Mesendoderm (in vitro differentiated cells): Measurements from ENCODE around the gene SUSD3.
"Not testable (repeated sequence)": the region's sequence is repeated elsewhere in the genome, so short reads cannot be mapped to it uniquely, and the experiment has no call there.

ENCODE experiments used
- DNase-seq: peaks from one replicate; pipeline ENCODE4 v3.0.0; 2013
- H2AK5ac ChIP-seq: 2 replicates; pipeline ENCODE4 v1.6.1; 2013; ENCODE audit warnings: low read length, inconsistent platforms
- H2BK120ac ChIP-seq: 2 replicates; pipeline ENCODE4 v1.6.1; 2013; ENCODE audit warnings: low read depth, mild to moderate bottlenecking, low read length, moderate library complexity, mixed read lengths
- H2BK15ac ChIP-seq: replicated peaks from 2 replicates; pipeline ENCODE4 v1.6.1; 2013; ENCODE audit warnings: low read depth, mild to moderate bottlenecking, moderate library complexity
- H2BK5ac ChIP-seq: 2 replicates; pipeline ENCODE4 v1.6.1; 2013; ENCODE audit warnings: low read length, inconsistent platforms
- H3K18ac ChIP-seq: 2 replicates; pipeline ENCODE4 v1.6.1; 2013; ENCODE audit warnings: mild to moderate bottlenecking, low read length, mixed read lengths
- H3K23ac ChIP-seq: one replicate; pipeline ENCODE4 v1.6.1; 2013; ENCODE audit warnings: low read length
- H3K27ac ChIP-seq: 2 replicates; pipeline ENCODE4 v1.5.1; 2013; ENCODE audit warnings: low read depth, mild to moderate bottlenecking, inconsistent platforms, low read length, moderate library complexity
- H3K27me3 ChIP-seq: 2 replicates; pipeline ENCODE4 v1.6.1; 2013; ENCODE audit warnings: low read length, control low read depth, mild to moderate bottlenecking, inconsistent platforms; ENCODE audit not compliant: insufficient read depth, poor library complexity
- H3K36me3 ChIP-seq: 2 replicates; pipeline ENCODE4 v1.6.1; 2013; ENCODE audit warnings: low read length, inconsistent platforms; ENCODE audit not compliant: control insufficient read depth, insufficient read depth
- H3K4ac ChIP-seq: one replicate; pipeline ENCODE4 v1.6.1; 2013; ENCODE audit warnings: low read depth, mild to moderate bottlenecking, low read length, moderate library complexity
- H3K4me1 ChIP-seq: 2 replicates; pipeline ENCODE4 v1.6.1; 2013; ENCODE audit warnings: low read depth, low read length, inconsistent platforms; ENCODE audit not compliant: control insufficient read depth
- H3K4me2 ChIP-seq: 2 replicates; pipeline ENCODE4 v1.6.1; 2013; ENCODE audit warnings: low read length
- H3K4me3 ChIP-seq: 2 replicates; pipeline ENCODE4 v1.5.1; 2013; ENCODE audit warnings: mild to moderate bottlenecking, low read length
- H3K56ac ChIP-seq: one replicate; pipeline ENCODE4 v1.6.1; 2013; ENCODE audit warnings: low read length
- H3K79me1 ChIP-seq: 2 replicates; pipeline ENCODE4 v1.6.1; 2013; ENCODE audit warnings: low read length, inconsistent platforms
- H3K79me2 ChIP-seq: 2 replicates; pipeline ENCODE4 v1.6.1; 2013; ENCODE audit warnings: mild to moderate bottlenecking, low read length; ENCODE audit not compliant: control insufficient read depth, insufficient read depth
- H3K9ac ChIP-seq: 2 replicates; pipeline ENCODE4 v1.6.1; 2013; ENCODE audit warnings: low read length, inconsistent platforms
- H4K5ac ChIP-seq: one replicate; pipeline ENCODE4 v1.6.1; 2013; ENCODE audit warnings: low read length
- H4K8ac ChIP-seq: one replicate; pipeline ENCODE4 v1.6.1; 2013; ENCODE audit warnings: low read depth, mild to moderate bottlenecking, control low read depth, low read length, moderate library complexity
- WGBS: extraction: QIAGEN DNeasy Blood & Tissue Kit; methylation state at CpG from one replicate; pipeline ENCODE4 v1.1.7; 2013; ENCODE audit warnings: low lambda C conversion rate, missing lambda C conversion rate; ENCODE audit not compliant: insufficient coverage; ENCODE audit errors: extremely low coverage; 5-methylcytosine and 5-hydroxymethylcytosine counted together

Gene SUSD3

GRCh38 chr9:93117521-93117920 is 59.0 kb downstream of the SUSD3 start:
- not testable (repeated sequence) for H3K18ac ChIP-seq, H3K4ac ChIP-seq, H3K27ac ChIP-seq, H3K27me3 ChIP-seq, H3K79me1 ChIP-seq, H3K4me1 ChIP-seq, H2BK120ac ChIP-seq, H3K23ac ChIP-seq, H4K8ac ChIP-seq, H3K4me3 ChIP-seq, DNase-seq, H3K79me2 ChIP-seq, H4K5ac ChIP-seq, H3K56ac ChIP-seq, H3K4me2 ChIP-seq, H3K36me3 ChIP-seq, H2BK15ac ChIP-seq, H2BK5ac ChIP-seq, H2AK5ac ChIP-seq, H3K9ac ChIP-seq
- WGBS = no CpG with 5 or more reads among the region's 9 CpGs

GRCh38 chr9:93117924-93118862 is 59.7 kb downstream of the SUSD3 start:
- Histone ChIP-seq H3K36me3 (no peaks in the 10 kb centered on the region), H3K27ac (no peak overlapping the region), H4K8ac (no peak overlapping the region), H2BK120ac (no peak overlapping the region), H3K23ac (no peak overlapping the region), H2AK5ac (no peak overlapping the region), H3K27me3 (no peaks in the 10 kb centered on the region), H3K4me3 (no peak overlapping the region), H3K79me2 (no peaks in the 10 kb centered on the region), H3K56ac (no peak overlapping the region), H3K18ac (no peak overlapping the region), H2BK5ac (no peak overlapping the region), H3K9ac (no peak overlapping the region), H3K79me1 (no peaks in the 10 kb centered on the region), H4K5ac (no peak overlapping the region), H2BK15ac (no peak overlapping the region), H3K4ac (no peak overlapping the region), H3K4me2 (no peak overlapping the region), H3K4me1 (no peaks in the 10 kb centered on the region)
- 95% methylated on average over 4 of the region's 12 CpGs for WGBS
- no peak for DNase-seq

GRCh38 chr9:93118863-93119702 is 60.6 kb downstream of the SUSD3 start:
- Histone ChIP-seq H2AK5ac (no peak overlapping the region), H3K4me1 (no peaks in the 10 kb centered on the region), H3K23ac (no peak overlapping the region), H2BK5ac (no peak overlapping the region), H4K5ac (no peak overlapping the region), H3K4me2 (no peak overlapping the region), H4K8ac (no peak overlapping the region), H3K9ac (no peak overlapping the region), H2BK120ac (no peak overlapping the region), H2BK15ac (no peak overlapping the region), H3K4me3 (no peak overlapping the region), H3K56ac (no peak overlapping the region), H3K79me1 (no peaks in the 10 kb centered on the region), H3K18ac (no peak overlapping the region), H3K4ac (no peak overlapping the region), H3K79me2 (no peaks in the 10 kb centered on the region), H3K27ac (no peak overlapping the region), H3K27me3 (no peaks in the 10 kb centered on the region), H3K36me3 (no peaks in the 10 kb centered on the region)
- no CpG with 5 or more reads among the region's 12 CpGs for WGBS
- no peak for DNase-seq

GRCh38 chr9:93119703-93119952 is 61.1 kb downstream of the SUSD3 start:
- Histone ChIP-seq H3K18ac (no peak overlapping the region), H3K27me3 (no peaks in the 10 kb centered on the region), H2BK15ac (no peak overlapping the region), H3K79me2 (no peaks in the 10 kb centered on the region), H2BK120ac (no peak overlapping the region), H3K4ac (no peak overlapping the region), H3K23ac (no peak overlapping the region), H3K27ac (no peak overlapping the region), H3K9ac (no peak overlapping the region), H3K4me2 (no peak overlapping the region), H2AK5ac (no peak overlapping the region), H4K5ac (no peak overlapping the region), H3K56ac (no peak overlapping the region), H3K4me1 (no peaks in the 10 kb centered on the region), H3K36me3 (no peaks in the 10 kb centered on the region), H2BK5ac (no peak overlapping the region), H4K8ac (no peak overlapping the region), H3K79me1 (no peaks in the 10 kb centered on the region), H3K4me3 (no peak overlapping the region)
- DNase-seq = no peak
- WGBS = no CpG with 5 or more reads among the region's 5 CpGs

GRCh38 chr9:93119953-93120845 is 61.7 kb downstream of the SUSD3 start:
- no peaks in the 10 kb centered on the region for H3K36me3 ChIP-seq
- no peak overlapping the region for H3K27ac ChIP-seq
- H3K4me2 ChIP-seq = no peak overlapping the region
- peak; percentile 54 for DNase-seq
- H2BK120ac ChIP-seq = no peak overlapping the region
- WGBS = no CpG with 5 or more reads among the region's 23 CpGs
- H3K27me3 ChIP-seq = no peaks in the 10 kb centered on the region
- no peaks in the 10 kb centered on the region for H3K79me1 ChIP-seq
- no peak overlapping the region for H3K9ac ChIP-seq
- no peak overlapping the region for H3K18ac ChIP-seq
- H3K4me3 ChIP-seq = no peak overlapping the region
- H2BK15ac ChIP-seq = no peak overlapping the region
- no peak overlapping the region for H4K8ac ChIP-seq
- H4K5ac ChIP-seq = no peak overlapping the region
- no peak overlapping the region for H3K23ac ChIP-seq
- no peak overlapping the region for H2BK5ac ChIP-seq
- H3K79me2 ChIP-seq = no peaks in the 10 kb centered on the region
- H3K4me1 ChIP-seq = no peaks in the 10 kb centered on the region
- no peak overlapping the region for H2AK5ac ChIP-seq
- H3K4ac ChIP-seq = no peak overlapping the region
- H3K56ac ChIP-seq = no peak overlapping the region
